ENCODE results near the gene PIGR.

PIGR gene

DNA sequence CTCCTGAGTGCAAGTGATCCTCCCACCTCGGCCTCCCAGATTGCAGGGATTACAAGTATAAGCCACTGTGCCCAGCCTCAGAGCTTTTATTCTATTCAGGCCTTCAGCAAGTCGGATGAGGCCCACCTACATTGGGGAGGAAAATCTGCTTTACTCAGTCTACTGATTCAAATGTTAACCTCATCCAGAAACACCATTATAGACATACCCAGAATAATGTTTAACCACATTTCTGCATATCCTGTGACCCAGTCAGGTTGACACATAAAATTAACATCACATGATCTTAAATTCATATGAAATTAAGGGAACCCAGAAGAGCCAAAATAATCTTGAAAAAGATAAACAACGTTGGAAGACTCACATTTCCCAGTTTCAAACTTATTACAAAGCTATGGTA is 66.0 kb downstream of the PIGR start:
- H3K56ac ChIP-seq (ENCODE audit: low read length) = no peak overlapping the region
- H3K27me3 ChIP-seq (ENCODE audit: insufficient read depth, low read length, poor library complexity) = no peaks in the 10 kb centered on the region
- no peak overlapping the region for H4K8ac ChIP-seq (ENCODE audit: low read depth, low read length)
- WGBS (ENCODE audit: extremely low coverage, insufficient coverage, low lambda C conversion rate) = no CpG with 5 or more reads among the region's 3 CpGs
- no peaks in the 10 kb centered on the region for H3K79me2 ChIP-seq (ENCODE audit: control insufficient read depth, insufficient read depth, low read length)
- DNase-seq = no peak
- no peaks in the 10 kb centered on the region for H3K4me1 ChIP-seq (ENCODE audit: control insufficient read depth, low read depth, low read length)
- H3K4me2 ChIP-seq (ENCODE audit: low read length) = no peak overlapping the region
- no peak overlapping the region for H3K18ac ChIP-seq (ENCODE audit: low read length)
- H2BK5ac ChIP-seq (ENCODE audit: low read length) = no peak overlapping the region
- H2BK15ac ChIP-seq (replicated peaks; ENCODE audit: low read depth) = no peak overlapping the region
- H2AK5ac ChIP-seq (ENCODE audit: low read length) = no peak overlapping the region
- H3K4me3 ChIP-seq (ENCODE audit: low read length) = no peak overlapping the region
- H4K5ac ChIP-seq (ENCODE audit: low read length) = no peak overlapping the region
- H3K27ac ChIP-seq (ENCODE audit: low read depth, low read length) = no peak overlapping the region
- no peaks in the 10 kb centered on the region for H3K79me1 ChIP-seq (ENCODE audit: low read length)
- no peak overlapping the region for H3K4ac ChIP-seq (ENCODE audit: low read depth, low read length)
- no peaks in the 10 kb centered on the region for H3K36me3 ChIP-seq (ENCODE audit: control insufficient read depth, insufficient read depth, low read length)
- no peak overlapping the region for H2BK120ac ChIP-seq (ENCODE audit: low read depth, low read length)
- H3K9ac ChIP-seq (ENCODE audit: low read length) = no peak overlapping the region
- H3K23ac ChIP-seq (ENCODE audit: low read length) = no peak overlapping the region
